CD4-positive, alpha-beta T cell treated with Interleukin-6 at 100 ng/mL for 8 hours (primary cell): ENCODE data around the gene MYCBP2.
A peak's percentile ranks its signal among the peaks of the same experiment; 100 is the strongest.
"Not testable (repeated sequence)": the region's sequence is repeated elsewhere in the genome, so short reads cannot be mapped to it uniquely, and the experiment has no call there.

ENCODE experiments used
- DNase-seq: peaks from one replicate; pipeline ENCODE4 v3.0.0-alpha.2; 2020; ENCODE audit warnings: mixed read lengths, low spot score

Gene MYCBP2

GRCh38 chr13:77335543-77335942 lies 8.6 kb upstream of the MYCBP2 start:
- DNase-seq = no peak

- no peak for DNase-seq
These were observed 6.7 kb upstream of the MYCBP2 start for GRCh38 chr13:77333594-77333993.

- DNase-seq = no peak
These were observed 4.5 kb upstream of the MYCBP2 start for GRCh38 chr13:77331421-77331820.

GRCh38 chr13:77329911-77330584 lies 3.2 kb upstream of the MYCBP2 start:
- no peak for DNase-seq

GRCh38 chr13:77329133-77329910 lies 2.4 kb upstream of the MYCBP2 start:
- peak; percentile 94 for DNase-seq

GRCh38 chr13:77328819-77329132 lies 1.9 kb upstream of the MYCBP2 start:
- DNase-seq = no peak

- DNase-seq = peak; percentile 23
These were observed 1.4 kb downstream of the MYCBP2 start for GRCh38 chr13:77325371-77325980.

- no peak for DNase-seq
These were observed 3.0 kb downstream of the MYCBP2 start for GRCh38 chr13:77323858-77324257.

GRCh38 chr13:77319536-77319935 lies 7.4 kb downstream of the MYCBP2 start:
- DNase-seq = no peak

GRCh38 chr13:77318741-77319140 lies 8.2 kb downstream of the MYCBP2 start:
- DNase-seq = no peak

- no peak for DNase-seq
These were observed 10.5 kb downstream of the MYCBP2 start for GRCh38 chr13:77316430-77316829.

GRCh38 chr13:77315509-77315908 lies 11.4 kb downstream of the MYCBP2 start:
- not testable (repeated sequence) for DNase-seq

- no peak for DNase-seq
These were observed 13.0 kb downstream of the MYCBP2 start for GRCh38 chr13:77313923-77314322.

GRCh38 chr13:77312311-77312710 lies 14.6 kb downstream of the MYCBP2 start:
- DNase-seq = no peak

GRCh38 chr13:77310579-77311279 lies 16.2 kb downstream of the MYCBP2 start:
- no peak for DNase-seq

GRCh38 chr13:77310161-77310560 lies 16.7 kb downstream of the MYCBP2 start:
- DNase-seq = no peak

GRCh38 chr13:77309254-77309653 lies 17.6 kb downstream of the MYCBP2 start:
- DNase-seq = no peak

- DNase-seq = no peak
These were observed 20.4 kb downstream of the MYCBP2 start for GRCh38 chr13:77306458-77306857.

- DNase-seq = no peak
These were observed 21.6 kb downstream of the MYCBP2 start for GRCh38 chr13:77305266-77305665.

GRCh38 chr13:77300176-77301037 lies 26.5 kb downstream of the MYCBP2 start:
- no peak for DNase-seq

GRCh38 chr13:77299587-77299986 lies 27.3 kb downstream of the MYCBP2 start:
- DNase-seq = no peak

- no peak for DNase-seq
These were observed 28.5 kb downstream of the MYCBP2 start for GRCh38 chr13:77298426-77298825.
